ENCODE data around the gene CRTC2. TPM values are rescaled to one million over a fixed set of nuclear protein-coding genes. Genes with fewer than 3 reads are reported as not detected.

Gene CRTC2
- total and polyA plus RNA-seq, 9 of the 15 experiments (the other 6 are each of a cell fraction or from before 2014, with no cell fraction given), result 2.7 to 26.4 (median 10.2) TPM

- TF ChIP-seq, protein P1, sequence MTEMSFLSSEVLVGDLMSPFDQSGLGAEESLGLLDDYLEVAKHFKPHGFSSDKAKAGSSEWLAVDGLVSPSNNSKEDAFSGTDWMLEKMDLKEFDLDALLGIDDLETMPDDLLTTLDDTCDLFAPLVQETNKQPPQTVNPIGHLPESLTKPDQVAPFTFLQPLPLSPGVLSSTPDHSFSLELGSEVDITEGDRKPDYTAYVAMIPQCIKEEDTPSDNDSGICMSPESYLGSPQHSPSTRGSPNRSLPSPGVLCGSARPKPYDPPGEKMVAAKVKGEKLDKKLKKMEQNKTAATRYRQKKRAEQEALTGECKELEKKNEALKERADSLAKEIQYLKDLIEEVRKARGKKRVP (CRISPR knock-in tag; IDR thresholded peaks at IDR 0.05), result no peak
- TF ChIP-seq FIP1L1 (IDR thresholded peaks at IDR 0.05; ENCODE audit: low read depth, low read length, poor library complexity, severe bottlenecking) (no peak), NFYB (IDR thresholded peaks at IDR 0.05; ENCODE audit: extremely low read depth, insufficient read length) (no peak), MEIS2 (IDR thresholded peaks at IDR 0.05; ENCODE audit: partially characterized antibody) (peak; percentile 100), ZNF384 (IDR thresholded peaks at IDR 0.05; ENCODE audit: low read depth, low read length) (no peak), HCFC1 (IDR thresholded peaks at IDR 0.05; ENCODE audit: low read depth, low read length) (no peak), POLR2H (tag; IDR thresholded peaks at IDR 0.05; ENCODE audit: low read depth) (no peak), ZNF316 (IDR thresholded peaks at IDR 0.05) (0 out of 2 replicates have a peak, but pooled peaks have one; percentile 57), TCF3 (CRISPR knock-in tag; IDR thresholded peaks at IDR 0.05) (peak; percentile 38), KAT2B (IDR thresholded peaks at IDR 0.05; ENCODE audit: low read depth, low read length) (no peak), RNF2 (IDR thresholded peaks at IDR 0.05) (peak; percentile 58; the same call in 1 of the 2 replicates), ZBTB2 (IDR thresholded peaks at IDR 0.05) (no peak), CBX8 (IDR thresholded peaks at IDR 0.05; ENCODE audit: borderline replicate concordance, extremely low read depth, low read depth, low read length, poor library complexity, severe bottlenecking) (no peak), HNRNPK (IDR thresholded peaks at IDR 0.05; ENCODE audit: low read depth, low read length, poor library complexity, severe bottlenecking) (no peak), ARID2 (IDR thresholded peaks at IDR 0.05) (no peak), BCOR (IDR thresholded peaks at IDR 0.05) (no peak), ZNF707 (CRISPR knock-in tag; conservative IDR thresholded peaks at IDR 0.05) (no peak), NCOR1 (IDR thresholded peaks at IDR 0.05) (peak; percentile 36; the same call in 1 of the 2 replicates), KDM2B (CRISPR knock-in tag; IDR thresholded peaks at IDR 0.05) (no peak), ZNF780A (CRISPR knock-in tag; IDR thresholded peaks at IDR 0.05) (no peak), FOS (IDR thresholded peaks at IDR 0.05; ENCODE audit: extremely low read depth, insufficient read length) (no peak)
- TF ChIP-seq, protein P2, sequence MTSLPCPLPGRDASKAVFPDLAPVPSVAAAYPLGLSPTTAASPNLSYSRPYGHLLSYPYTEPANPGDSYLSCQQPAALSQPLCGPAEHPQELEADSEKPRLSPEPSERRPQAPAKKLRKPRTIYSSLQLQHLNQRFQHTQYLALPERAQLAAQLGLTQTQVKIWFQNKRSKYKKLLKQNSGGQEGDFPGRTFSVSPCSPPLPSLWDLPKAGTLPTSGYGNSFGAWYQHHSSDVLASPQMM (CRISPR knock-in tag; IDR thresholded peaks at IDR 0.05), result no peak
- TF ChIP-seq, protein P3, sequence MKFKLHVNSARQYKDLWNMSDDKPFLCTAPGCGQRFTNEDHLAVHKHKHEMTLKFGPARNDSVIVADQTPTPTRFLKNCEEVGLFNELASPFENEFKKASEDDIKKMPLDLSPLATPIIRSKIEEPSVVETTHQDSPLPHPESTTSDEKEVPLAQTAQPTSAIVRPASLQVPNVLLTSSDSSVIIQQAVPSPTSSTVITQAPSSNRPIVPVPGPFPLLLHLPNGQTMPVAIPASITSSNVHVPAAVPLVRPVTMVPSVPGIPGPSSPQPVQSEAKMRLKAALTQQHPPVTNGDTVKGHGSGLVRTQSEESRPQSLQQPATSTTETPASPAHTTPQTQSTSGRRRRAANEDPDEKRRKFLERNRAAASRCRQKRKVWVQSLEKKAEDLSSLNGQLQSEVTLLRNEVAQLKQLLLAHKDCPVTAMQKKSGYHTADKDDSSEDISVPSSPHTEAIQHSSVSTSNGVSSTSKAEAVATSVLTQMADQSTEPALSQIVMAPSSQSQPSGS (CRISPR knock-in tag; IDR thresholded peaks at IDR 0.05), result no peak
Observed at GRCh38 chr1:153919876-153920852, 38.2 kb downstream of the CRTC2 start (continued).

Measured in K562 (cell line).